ENCODE measurements around the gene ZNF500.
A peak's percentile ranks its signal among the peaks of the same experiment; 100 is the strongest.

The ZNF500 gene

DNA sequence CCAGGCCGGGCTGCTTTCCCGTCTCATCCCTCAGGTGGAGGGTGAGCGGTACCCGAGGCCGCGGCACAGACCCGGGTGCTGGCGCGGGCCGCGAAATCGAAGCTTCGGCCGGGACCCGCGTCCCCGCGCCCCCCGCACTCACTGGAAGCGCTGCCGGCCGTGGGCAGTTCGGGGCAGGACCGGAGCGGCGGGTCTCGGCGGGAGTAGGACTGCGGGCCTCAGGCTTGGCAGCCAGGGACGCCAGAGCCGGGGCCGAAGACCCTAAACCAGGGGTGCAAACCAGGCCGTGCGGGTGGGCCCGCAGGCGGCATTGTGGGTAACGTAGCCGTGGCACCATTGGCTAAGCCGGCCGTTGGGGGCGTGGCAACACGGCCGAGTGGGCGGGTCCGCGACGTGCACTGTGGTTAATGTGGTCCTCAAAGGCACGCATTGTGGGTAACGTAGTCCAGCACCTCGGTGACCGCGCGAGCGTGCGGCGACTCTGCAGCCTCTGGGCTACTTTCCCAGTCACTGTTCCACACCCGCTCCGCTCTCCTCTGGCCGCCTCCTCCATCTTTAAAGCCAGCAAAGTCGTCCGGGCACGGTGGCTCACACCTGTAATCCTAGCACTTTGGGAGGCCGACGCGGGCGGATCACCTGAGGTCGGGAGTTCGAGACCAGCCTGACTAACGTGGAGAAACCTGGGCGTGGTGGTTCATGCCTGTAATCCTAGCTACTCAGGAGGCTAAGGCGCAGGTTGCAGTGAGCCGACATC, at the start of gene ZNF500 (continued):
- TF ChIP-seq, protein P1, sequence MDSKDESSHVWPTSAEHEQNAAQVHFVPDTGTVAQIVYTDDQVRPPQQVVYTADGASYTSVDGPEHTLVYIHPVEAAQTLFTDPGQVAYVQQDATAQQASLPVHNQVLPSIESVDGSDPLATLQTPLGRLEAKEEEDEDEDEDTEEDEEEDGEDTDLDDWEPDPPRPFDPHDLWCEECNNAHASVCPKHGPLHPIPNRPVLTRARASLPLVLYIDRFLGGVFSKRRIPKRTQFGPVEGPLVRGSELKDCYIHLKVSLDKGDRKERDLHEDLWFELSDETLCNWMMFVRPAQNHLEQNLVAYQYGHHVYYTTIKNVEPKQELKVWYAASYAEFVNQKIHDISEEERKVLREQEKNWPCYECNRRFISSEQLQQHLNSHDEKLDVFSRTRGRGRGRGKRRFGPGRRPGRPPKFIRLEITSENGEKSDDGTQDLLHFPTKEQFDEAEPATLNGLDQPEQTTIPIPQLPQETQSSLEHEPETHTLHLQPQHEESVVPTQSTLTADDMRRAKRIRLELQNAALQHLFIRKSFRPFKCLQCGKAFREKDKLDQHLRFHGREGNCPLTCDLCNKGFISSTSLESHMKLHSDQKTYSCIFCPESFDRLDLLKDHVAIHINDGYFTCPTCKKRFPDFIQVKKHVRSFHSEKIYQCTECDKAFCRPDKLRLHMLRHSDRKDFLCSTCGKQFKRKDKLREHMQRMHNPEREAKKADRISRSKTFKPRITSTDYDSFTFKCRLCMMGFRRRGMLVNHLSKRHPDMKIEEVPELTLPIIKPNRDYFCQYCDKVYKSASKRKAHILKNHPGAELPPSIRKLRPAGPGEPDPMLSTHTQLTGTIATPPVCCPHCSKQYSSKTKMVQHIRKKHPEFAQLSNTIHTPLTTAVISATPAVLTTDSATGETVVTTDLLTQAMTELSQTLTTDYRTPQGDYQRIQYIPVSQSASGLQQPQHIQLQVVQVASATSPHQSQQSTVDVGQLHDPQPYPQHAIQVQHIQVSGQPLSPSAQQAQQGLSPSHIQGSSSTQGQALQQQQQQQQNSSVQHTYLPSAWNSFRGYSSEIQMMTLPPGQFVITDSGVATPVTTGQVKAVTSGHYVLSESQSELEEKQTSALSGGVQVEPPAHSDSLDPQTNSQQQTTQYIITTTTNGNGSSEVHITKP (tag by site-specific recombination; IDR thresholded peaks at IDR 0.05): peak; percentile 71
- no peak for TF ChIP-seq ZNF560 (tag by site-specific recombination; IDR thresholded peaks at IDR 0.05; ENCODE audit: borderline replicate concordance)
- TF ChIP-seq ZNF544 (tag by site-specific recombination; IDR thresholded peaks at IDR 0.05): no peak
- TF ChIP-seq ZNF335 (tag by site-specific recombination; conservative IDR thresholded peaks at IDR 0.05): peak; percentile 84
- TF ChIP-seq ZNF112 (tag by site-specific recombination; IDR thresholded peaks at IDR 0.05): no peak
- no peak for TF ChIP-seq OSR2 (tag by site-specific recombination; IDR thresholded peaks at IDR 0.05)
- 0 out of 2 replicates have a peak, but pooled peaks have one; percentile 6 for TF ChIP-seq ZNF391 (tag by site-specific recombination; IDR thresholded peaks at IDR 0.05; ENCODE audit: borderline replicate concordance, low read depth)
- TF ChIP-seq ZNF837 (tag by site-specific recombination; IDR thresholded peaks at IDR 0.05): no peak
- TF ChIP-seq ZNF404 (tag by site-specific recombination; IDR thresholded peaks at IDR 0.05): no peak
- TF ChIP-seq, protein P2, sequence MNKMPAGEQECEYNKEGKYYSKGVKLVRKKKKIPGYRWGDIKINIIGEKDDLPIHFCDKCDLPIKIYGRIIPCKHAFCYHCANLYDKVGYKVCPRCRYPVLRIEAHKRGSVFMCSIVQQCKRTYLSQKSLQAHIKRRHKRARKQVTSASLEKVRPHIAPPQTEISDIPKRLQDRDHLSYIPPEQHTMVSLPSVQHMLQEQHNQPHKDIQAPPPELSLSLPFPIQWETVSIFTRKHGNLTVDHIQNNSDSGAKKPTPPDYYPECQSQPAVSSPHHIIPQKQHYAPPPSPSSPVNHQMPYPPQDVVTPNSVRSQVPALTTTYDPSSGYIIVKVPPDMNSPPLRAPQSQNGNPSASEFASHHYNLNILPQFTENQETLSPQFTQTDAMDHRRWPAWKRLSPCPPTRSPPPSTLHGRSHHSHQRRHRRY (tag by site-specific recombination; IDR thresholded peaks at IDR 0.05): no peak
- TF ChIP-seq REPIN1 (tag by site-specific recombination; IDR thresholded peaks at IDR 0.05; ENCODE audit: low read depth): peak; percentile 34; the same call in 1 of the 2 replicates
- TF ChIP-seq ZFP41 (tag by site-specific recombination; IDR thresholded peaks at IDR 0.05; ENCODE audit: borderline replicate concordance): no peak
- TF ChIP-seq, protein P3, sequence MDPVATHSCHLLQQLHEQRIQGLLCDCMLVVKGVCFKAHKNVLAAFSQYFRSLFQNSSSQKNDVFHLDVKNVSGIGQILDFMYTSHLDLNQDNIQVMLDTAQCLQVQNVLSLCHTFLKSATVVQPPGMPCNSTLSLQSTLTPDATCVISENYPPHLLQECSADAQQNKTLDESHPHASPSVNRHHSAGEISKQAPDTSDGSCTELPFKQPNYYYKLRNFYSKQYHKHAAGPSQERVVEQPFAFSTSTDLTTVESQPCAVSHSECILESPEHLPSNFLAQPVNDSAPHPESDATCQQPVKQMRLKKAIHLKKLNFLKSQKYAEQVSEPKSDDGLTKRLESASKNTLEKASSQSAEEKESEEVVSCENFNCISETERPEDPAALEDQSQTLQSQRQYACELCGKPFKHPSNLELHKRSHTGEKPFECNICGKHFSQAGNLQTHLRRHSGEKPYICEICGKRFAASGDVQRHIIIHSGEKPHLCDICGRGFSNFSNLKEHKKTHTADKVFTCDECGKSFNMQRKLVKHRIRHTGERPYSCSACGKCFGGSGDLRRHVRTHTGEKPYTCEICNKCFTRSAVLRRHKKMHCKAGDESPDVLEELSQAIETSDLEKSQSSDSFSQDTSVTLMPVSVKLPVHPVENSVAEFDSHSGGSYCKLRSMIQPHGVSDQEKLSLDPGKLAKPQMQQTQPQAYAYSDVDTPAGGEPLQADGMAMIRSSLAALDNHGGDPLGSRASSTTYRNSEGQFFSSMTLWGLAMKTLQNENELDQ (tag by site-specific recombination; IDR thresholded peaks at IDR 0.05; ENCODE audit: low read depth): no peak
- TF ChIP-seq ZSCAN16 (tag by site-specific recombination; IDR thresholded peaks at IDR 0.05): no peak
- no peak for TF ChIP-seq ZNF223 (tag by site-specific recombination; IDR thresholded peaks at IDR 0.05)
- TF ChIP-seq, protein P4, sequence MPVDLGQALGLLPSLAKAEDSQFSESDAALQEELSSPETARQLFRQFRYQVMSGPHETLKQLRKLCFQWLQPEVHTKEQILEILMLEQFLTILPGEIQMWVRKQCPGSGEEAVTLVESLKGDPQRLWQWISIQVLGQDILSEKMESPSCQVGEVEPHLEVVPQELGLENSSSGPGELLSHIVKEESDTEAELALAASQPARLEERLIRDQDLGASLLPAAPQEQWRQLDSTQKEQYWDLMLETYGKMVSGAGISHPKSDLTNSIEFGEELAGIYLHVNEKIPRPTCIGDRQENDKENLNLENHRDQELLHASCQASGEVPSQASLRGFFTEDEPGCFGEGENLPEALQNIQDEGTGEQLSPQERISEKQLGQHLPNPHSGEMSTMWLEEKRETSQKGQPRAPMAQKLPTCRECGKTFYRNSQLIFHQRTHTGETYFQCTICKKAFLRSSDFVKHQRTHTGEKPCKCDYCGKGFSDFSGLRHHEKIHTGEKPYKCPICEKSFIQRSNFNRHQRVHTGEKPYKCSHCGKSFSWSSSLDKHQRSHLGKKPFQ (tag by site-specific recombination; IDR thresholded peaks at IDR 0.05): no peak
- TF ChIP-seq ZNF621 (tag by site-specific recombination; IDR thresholded peaks at IDR 0.05): no peak
- TF ChIP-seq MZF1 (tag by site-specific recombination; IDR thresholded peaks at IDR 0.05; ENCODE audit: borderline replicate concordance): no peak
- TF ChIP-seq ZNF202 (tag by site-specific recombination; IDR thresholded peaks at IDR 0.05; ENCODE audit: borderline replicate concordance): no peak
- TF ChIP-seq, protein P5, sequence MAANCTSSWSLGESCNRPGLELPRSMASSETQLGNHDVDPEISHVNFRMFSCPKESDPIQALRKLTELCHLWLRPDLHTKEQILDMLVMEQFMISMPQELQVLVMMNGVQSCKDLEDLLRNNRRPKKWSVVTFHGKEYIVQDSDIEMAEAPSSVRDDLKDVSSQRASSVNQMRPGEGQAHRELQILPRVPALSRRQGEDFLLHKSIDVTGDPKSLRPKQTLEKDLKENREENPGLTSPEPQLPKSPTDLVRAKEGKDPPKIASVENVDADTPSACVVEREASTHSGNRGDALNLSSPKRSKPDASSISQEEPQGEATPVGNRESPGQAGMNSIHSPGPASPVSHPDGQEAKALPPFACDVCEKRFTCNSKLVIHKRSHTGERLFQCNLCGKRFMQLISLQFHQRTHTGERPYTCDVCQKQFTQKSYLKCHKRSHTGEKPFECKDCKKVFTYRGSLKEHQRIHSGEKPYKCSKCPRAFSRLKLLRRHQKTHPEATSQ (tag by site-specific recombination; IDR thresholded peaks at IDR 0.05): peak; percentile 59; the same call in 1 of the 2 replicates
- TF ChIP-seq ZNF19 (tag by site-specific recombination; IDR thresholded peaks at IDR 0.05; ENCODE audit: low read depth): no peak
- TF ChIP-seq YY2 (tag by site-specific recombination; IDR thresholded peaks at IDR 0.05): peak; percentile 64
- TF ChIP-seq, protein P6, sequence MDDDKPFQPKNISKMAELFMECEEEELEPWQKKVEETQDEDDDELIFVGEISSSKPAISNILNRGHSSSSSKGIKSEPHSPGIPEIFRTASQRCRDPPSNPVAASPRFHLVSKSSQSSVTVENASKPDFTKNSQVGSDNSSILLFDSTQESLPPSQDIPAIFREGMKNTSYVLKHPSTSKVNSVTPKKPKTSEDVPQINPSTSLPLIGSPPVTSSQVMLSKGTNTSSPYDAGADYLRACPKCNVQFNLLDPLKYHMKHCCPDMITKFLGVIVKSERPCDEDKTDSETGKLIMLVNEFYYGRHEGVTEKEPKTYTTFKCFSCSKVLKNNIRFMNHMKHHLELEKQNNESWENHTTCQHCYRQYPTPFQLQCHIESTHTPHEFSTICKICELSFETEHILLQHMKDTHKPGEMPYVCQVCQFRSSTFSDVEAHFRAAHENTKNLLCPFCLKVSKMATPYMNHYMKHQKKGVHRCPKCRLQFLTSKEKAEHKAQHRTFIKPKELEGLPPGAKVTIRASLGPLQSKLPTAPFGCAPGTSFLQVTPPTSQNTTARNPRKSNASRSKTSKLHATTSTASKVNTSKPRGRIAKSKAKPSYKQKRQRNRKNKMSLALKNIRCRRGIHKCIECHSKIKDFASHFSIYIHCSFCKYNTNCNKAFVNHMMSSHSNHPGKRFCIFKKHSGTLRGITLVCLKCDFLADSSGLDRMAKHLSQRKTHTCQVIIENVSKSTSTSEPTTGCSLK (tag by site-specific recombination; IDR thresholded peaks at IDR 0.05): no peak
- TF ChIP-seq ZNF37A (tag by site-specific recombination; IDR thresholded peaks at IDR 0.05): no peak
- TF ChIP-seq, protein P7, sequence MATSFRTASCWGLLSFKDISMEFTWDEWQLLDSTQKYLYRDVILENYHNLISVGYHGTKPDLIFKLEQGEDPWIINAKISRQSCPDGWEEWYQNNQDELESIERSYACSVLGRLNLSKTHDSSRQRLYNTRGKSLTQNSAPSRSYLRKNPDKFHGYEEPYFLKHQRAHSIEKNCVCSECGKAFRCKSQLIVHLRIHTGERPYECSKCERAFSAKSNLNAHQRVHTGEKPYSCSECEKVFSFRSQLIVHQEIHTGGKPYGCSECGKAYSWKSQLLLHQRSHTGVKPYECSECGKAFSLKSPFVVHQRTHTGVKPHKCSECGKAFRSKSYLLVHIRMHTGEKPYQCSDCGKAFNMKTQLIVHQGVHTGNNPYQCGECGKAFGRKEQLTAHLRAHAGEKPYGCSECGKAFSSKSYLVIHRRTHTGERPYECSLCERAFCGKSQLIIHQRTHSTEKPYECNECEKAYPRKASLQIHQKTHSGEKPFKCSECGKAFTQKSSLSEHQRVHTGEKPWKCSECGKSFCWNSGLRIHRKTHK (tag by site-specific recombination; IDR thresholded peaks at IDR 0.05): no peak

Measured in HEK293 (cell line).